ENCODE data around the gene C5orf47. TPM values are rescaled to one million over a fixed set of nuclear protein-coding genes. Genes with fewer than 3 reads are reported as not detected.

The C5orf47 gene, protein sequence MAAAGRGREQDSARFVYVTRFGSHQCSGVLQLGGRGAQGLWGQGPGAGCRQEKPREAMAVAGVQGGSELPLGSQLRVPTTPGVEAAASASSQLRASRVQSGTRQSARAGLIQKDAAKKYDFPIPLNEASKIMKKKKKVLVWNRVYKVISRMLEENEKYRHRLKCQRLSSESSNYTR
- total RNA-seq (under 1 TPM in 2 of 6 donors, not detected in 4; 0.08 to 0.09 TPM), polyA plus RNA-seq (under 1 TPM; 0.04 to 0.07 TPM)

GRCh38 chr5:173988554-173989431 lies at the start of gene C5orf47:
C5orf47 (plus strand) TSS chr5:173989170; CDS start chr5:173989264, 94 bp downstream.
- peak in 2 of 6 donors; percentile 21 to 55 for DNase-seq
- TF ChIP-seq CTCF (IDR thresholded peaks at IDR 0.05): no peak

GRCh38 chr5:173940269-173940668 lies 48.7 kb upstream of the C5orf47 start:
- intact Hi-C loops (cut with DNase I): no loop called here
- peak; percentile 34 for FAIRE-seq

More at GRCh38 chr5:173988554-173989431, at the start of gene C5orf47:
- FAIRE-seq: no peak
- Histone ChIP-seq H3K36me3 (no peaks in the 10 kb centered on the region), H3K27ac (no peak within 1 kb of the TSS), H3K27me3 (no peaks in the 10 kb centered on the region), H3K4me1 (no peaks in the 10 kb centered on the region), H3K4me3 (no peak within 1 kb of the TSS), H3K9me3 (no peaks in the 10 kb centered on the region)
- intact Hi-C loops (cut with DNase I): loop anchor here in 1 of 3 donors (5.0 kb wide), 1 partner anchor 371 kb away; the partner anchor contains the start of gene BOD1
- 89 to 92% methylated on average over 50 to 51 of the region's 51 CpGs for WGBS, 2 donors
- ATAC-seq: no peak

DNA sequence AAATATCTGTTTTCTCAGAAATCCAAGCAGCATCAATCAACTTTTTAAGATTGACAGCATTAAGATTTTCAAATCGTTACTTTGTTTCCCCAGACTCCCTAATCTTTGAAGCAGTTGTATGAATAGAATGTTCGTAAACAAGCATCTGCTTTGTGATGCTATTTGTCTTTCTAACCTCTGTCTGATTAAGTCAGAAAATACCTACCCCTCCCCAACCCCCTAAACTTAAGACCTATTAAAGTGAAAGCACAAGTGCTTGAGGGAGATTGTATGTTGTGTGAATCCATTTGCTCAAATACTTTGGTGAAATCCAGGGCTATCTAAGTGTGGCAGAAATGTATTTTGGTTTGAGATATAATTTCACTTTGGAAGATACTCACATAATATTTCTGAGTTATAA lies 47.9 kb upstream of the C5orf47 start:
- intact Hi-C loops (cut with DNase I): no loop called here
- ATAC-seq (no peak), FAIRE-seq (no peak), DNase-seq (no peak)
- no peak for TF ChIP-seq CTCF (IDR thresholded peaks at IDR 0.05)
- WGBS, 2 donors: 30 to 33% methylated on average over 2 of the region's 2 CpGs
- Histone ChIP-seq H3K4me3 (no peak overlapping the region), H3K36me3 (peaks cover 0 to 12% (median 3%) of the 10 kb centered on the region in 3 donors), H3K4me1 (peaks cover 49 to 57% (median 53%) of the 10 kb centered on the region in 3 donors), H3K9me3 (no peaks in the 10 kb centered on the region), H3K27me3 (no peaks in the 10 kb centered on the region), H3K27ac (peak overlapping the region in 3 of 4 donors; percentile 5 to 69 (median 64))

More at GRCh38 chr5:173940269-173940668, 48.7 kb upstream of the C5orf47 start:
- peaks cover 47 to 63% (median 51%) of the 10 kb centered on the region in 3 donors for H3K4me1 ChIP-seq
- H3K4me3 ChIP-seq: no peak overlapping the region
- no peak for ATAC-seq
- WGBS, 2 donors: 54 to 58% methylated on average over 2 of the region's 2 CpGs
- peaks cover 0 to 3% (median 0%) of the 10 kb centered on the region in 3 donors for H3K36me3 ChIP-seq
- TF ChIP-seq CTCF (IDR thresholded peaks at IDR 0.05): no peak
- H3K27me3 ChIP-seq: no peaks in the 10 kb centered on the region
- no peak overlapping the region for H3K27ac ChIP-seq
- DNase-seq: no peak
- no peaks in the 10 kb centered on the region for H3K9me3 ChIP-seq

- intact Hi-C loops (cut with DNase I): no loop called here
Observed at GRCh38 chr5:173941758-173942401, 47.1 kb upstream of the C5orf47 start.

More at GRCh38 chr5:173941758-173942401, 47.1 kb upstream of the C5orf47 start:
- no peak overlapping the region for H3K4me3 ChIP-seq
- peaks cover 0 to 19% (median 4%) of the 10 kb centered on the region in 3 donors for H3K36me3 ChIP-seq
- DNase-seq (no peak), ATAC-seq (peak; percentile 60 to 83 (median 78)), FAIRE-seq (no peak)
- TF ChIP-seq CTCF (IDR thresholded peaks at IDR 0.05): no peak
- 61 to 68% methylated on average over 9 of the region's 9 CpGs for WGBS, 2 donors
- no peaks in the 10 kb centered on the region for H3K9me3 ChIP-seq
- H3K27me3 ChIP-seq: no peaks in the 10 kb centered on the region
- peaks cover 48 to 60% (median 60%) of the 10 kb centered on the region in 3 donors for H3K4me1 ChIP-seq
- peak overlapping the region in 3 of 4 donors; percentile 5 to 69 (median 64) for H3K27ac ChIP-seq

All from pancreas (tissue), 10 donors.